Islet precursor cell (in vitro differentiated cells): ENCODE data around the gene FCN3.

Source experiments
- DNase-seq: peaks from one replicate; pipeline ENCODE4 v3.0.0-alpha.2; 2018

Gene FCN3

GRCh38 chr1:27335506-27336422 is 38.9 kb downstream of the FCN3 start:
- no peak for DNase-seq

GRCh38 chr1:27333717-27334279 is 40.8 kb downstream of the FCN3 start:
- no peak for DNase-seq

DNA sequence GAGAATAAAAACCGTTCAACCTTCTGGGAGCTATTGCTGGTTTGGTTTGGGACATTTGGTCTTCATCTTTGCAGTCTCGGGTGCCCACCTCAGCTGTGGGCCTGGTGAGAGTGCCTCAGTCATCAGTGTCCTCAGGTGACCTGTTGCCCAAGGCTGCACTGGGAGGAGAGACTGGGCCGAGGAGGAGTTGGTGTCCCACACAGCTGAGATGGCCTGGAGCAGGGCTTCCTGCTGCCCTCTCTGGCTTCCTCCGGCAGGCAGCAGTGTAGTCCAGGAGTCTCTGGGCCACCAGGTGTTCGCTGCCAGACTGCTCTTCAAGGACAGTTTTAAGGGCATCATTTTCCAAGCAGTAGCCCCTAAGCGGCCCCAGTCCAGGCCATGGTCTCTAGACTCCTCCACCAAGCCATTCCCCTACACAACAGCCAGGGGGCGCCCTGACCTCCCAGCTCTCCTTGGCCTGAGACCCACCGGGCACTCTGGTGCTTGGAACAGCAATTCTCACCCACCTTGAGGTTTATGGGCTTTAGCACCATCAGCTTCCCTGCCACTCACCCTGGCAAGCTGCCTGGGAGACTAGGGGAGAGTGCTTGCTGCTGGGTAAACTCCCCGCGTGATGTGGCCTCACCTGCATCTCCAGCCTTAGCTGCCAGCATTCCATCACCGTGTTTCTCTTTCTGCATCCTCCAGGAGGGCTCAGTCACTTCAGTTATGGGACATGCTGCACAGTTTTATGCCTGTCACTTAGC is 41.9 kb downstream of the FCN3 start:
- peak; percentile 75 for DNase-seq

GRCh38 chr1:27331922-27332321 is 42.7 kb downstream of the FCN3 start:
- no peak for DNase-seq

- no peak for DNase-seq
These were observed 43.2 kb downstream of the FCN3 start for GRCh38 chr1:27331426-27331825.

DNA sequence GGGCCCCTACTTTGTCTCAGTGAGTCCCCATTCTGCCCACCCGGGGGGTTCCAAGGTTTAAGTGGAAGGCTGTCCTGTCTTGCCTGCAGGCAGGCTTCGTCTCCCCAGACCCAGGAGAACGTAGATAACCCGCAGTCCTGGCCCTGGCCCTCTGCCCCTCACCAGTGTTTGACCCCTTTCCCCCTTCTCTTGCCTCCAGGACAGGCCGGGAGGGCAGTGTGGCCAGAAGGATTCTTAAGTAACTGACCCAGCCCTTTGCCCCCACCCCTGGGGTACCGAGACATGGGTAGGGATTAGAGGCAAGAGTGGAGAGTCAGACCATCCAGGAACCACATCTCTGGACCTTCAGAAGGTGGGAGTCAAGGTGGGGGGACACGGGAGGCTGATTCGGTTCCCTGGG is 43.8 kb downstream of the FCN3 start:
- DNase-seq, result no peak

DNA sequence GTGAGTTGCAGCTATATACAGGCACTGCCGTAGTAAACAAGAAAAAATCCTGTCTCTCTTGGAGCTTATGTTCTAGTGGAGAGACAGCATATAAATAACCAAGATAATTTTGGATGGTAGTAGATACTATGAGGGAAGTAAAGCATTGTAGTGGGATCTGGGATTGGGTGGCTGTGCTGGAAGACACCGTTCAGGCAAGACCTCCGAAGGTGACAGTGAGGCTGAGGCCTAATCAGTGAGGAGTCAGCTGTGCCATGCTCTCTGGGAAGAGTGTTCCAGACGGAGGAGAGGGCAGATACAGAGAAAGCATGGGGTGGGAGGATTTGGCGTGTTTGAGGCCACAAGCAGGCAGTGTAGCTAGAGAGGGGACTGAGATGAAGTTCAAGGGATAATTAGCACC is 46.7 kb downstream of the FCN3 start:
- no peak for DNase-seq

GRCh38 chr1:27325286-27325685 is 49.3 kb downstream of the FCN3 start:
- no peak for DNase-seq

- DNase-seq, result no peak
These were observed 51.9 kb downstream of the FCN3 start for GRCh38 chr1:27322569-27323240.

- DNase-seq, result peak; percentile 99
These were observed 52.6 kb downstream of the FCN3 start, which contains the start of gene TMEM222 for GRCh38 chr1:27321813-27322568. TSS of gene TMEM222 (plus strand) at chr1:27322163. CDS start at chr1:27322198, 35 bp downstream.
